BE2C (cell line): ENCODE measurements around the gene HIPK4.

ENCODE experiments used
- DNase-seq: peaks from one replicate; pipeline ENCODE4 v3.0.0-alpha.2; 2020
- H3K27me3 ChIP-seq: fragments of 250-450 bp; sonication (Bioruptor Pico); 2 replicates; pipeline ENCODE4 v1.5.1; 2020; ENCODE audit warnings: mild to moderate bottlenecking
- H3K36me3 ChIP-seq: fragments of 250-450 bp; sonication (Bioruptor Pico); 2 replicates; pipeline ENCODE4 v1.5.1; 2020; ENCODE audit warnings: mild to moderate bottlenecking
- H3K4me1 ChIP-seq: fragments of 250-450 bp; sonication (Bioruptor Pico); 2 replicates; pipeline ENCODE4 v1.5.1; 2020
- H3K4me3 ChIP-seq: 2 replicates; pipeline ENCODE4 v1.5.1; 2011; ENCODE audit warnings: low read depth, low read length
- H3K9me3 ChIP-seq: fragments of 250-450 bp; sonication (Bioruptor Pico); 2 replicates; pipeline ENCODE4 v1.5.1; 2020
- CTCF ChIP-seq: IDR thresholded peaks from 2 replicates; pipeline ENCODE4 v1.5.1; 2012; ENCODE audit warnings: mild to moderate bottlenecking, low read depth, low read length

HIPK4 gene

GRCh38 chr19:40363069-40363468, 26.9 kb downstream of the HIPK4 start:
- no peaks in the 10 kb centered on the region for H3K9me3 ChIP-seq
- no peak for TF ChIP-seq CTCF
- no peak overlapping the region for H3K4me3 ChIP-seq
- DNase-seq: no peak
- peaks cover 9% of the 10 kb centered on the region for H3K4me1 ChIP-seq
- H3K27me3 ChIP-seq: no peaks in the 10 kb centered on the region
- H3K36me3 ChIP-seq: peaks cover 11% of the 10 kb centered on the region

- H3K9me3 ChIP-seq: no peaks in the 10 kb centered on the region
- H3K27me3 ChIP-seq: no peaks in the 10 kb centered on the region
- peaks cover 4% of the 10 kb centered on the region for H3K36me3 ChIP-seq
- peaks cover 9% of the 10 kb centered on the region for H3K4me1 ChIP-seq
- no peak for DNase-seq
- no peak for TF ChIP-seq CTCF
- H3K4me3 ChIP-seq: no peak overlapping the region
Measured at GRCh38 chr19:40362160-40362559, 27.8 kb downstream of the HIPK4 start.

GRCh38 chr19:40360708-40361241, 29.2 kb downstream of the HIPK4 start:
- Histone ChIP-seq H3K27me3 (no peaks in the 10 kb centered on the region), H3K4me1 (no peaks in the 10 kb centered on the region), H3K9me3 (no peaks in the 10 kb centered on the region), H3K36me3 (no peaks in the 10 kb centered on the region), H3K4me3 (no peak overlapping the region)
- no peak for TF ChIP-seq CTCF
- no peak for DNase-seq

GRCh38 chr19:40360020-40360707, 29.8 kb downstream of the HIPK4 start:
- no peaks in the 10 kb centered on the region for H3K4me1 ChIP-seq
- H3K4me3 ChIP-seq: no peak overlapping the region
- DNase-seq: no peak
- no peaks in the 10 kb centered on the region for H3K36me3 ChIP-seq
- no peaks in the 10 kb centered on the region for H3K27me3 ChIP-seq
- TF ChIP-seq CTCF: no peak
- no peaks in the 10 kb centered on the region for H3K9me3 ChIP-seq

GRCh38 chr19:40358773-40359172, 31.2 kb downstream of the HIPK4 start:
- Histone ChIP-seq H3K4me1 (no peaks in the 10 kb centered on the region), H3K9me3 (no peaks in the 10 kb centered on the region), H3K36me3 (no peaks in the 10 kb centered on the region), H3K27me3 (no peaks in the 10 kb centered on the region), H3K4me3 (no peak overlapping the region)
- no peak for TF ChIP-seq CTCF
- DNase-seq: no peak

- no peaks in the 10 kb centered on the region for H3K27me3 ChIP-seq
- no peak for TF ChIP-seq CTCF
- no peaks in the 10 kb centered on the region for H3K36me3 ChIP-seq
- no peaks in the 10 kb centered on the region for H3K4me1 ChIP-seq
- no peaks in the 10 kb centered on the region for H3K9me3 ChIP-seq
- no peak for DNase-seq
- no peak overlapping the region for H3K4me3 ChIP-seq
Measured at GRCh38 chr19:40357640-40358039, 32.3 kb downstream of the HIPK4 start.
